SU-DHL-6 (cell line): Measurements from ENCODE around the gene SUPT3H.
"Not testable (repeated sequence)": the region's sequence is repeated elsewhere in the genome, so short reads cannot be mapped to it uniquely, and the experiment has no call there.

Source experiments
- H2AFZ ChIP-seq: fragments of 200-600 bp; sonication (generic); 2 replicates; pipeline ENCODE4 v1.6.1; 2014; ENCODE audit warnings: low read depth, mild to moderate bottlenecking, moderate library complexity, mixed read lengths, antibody characterized with exemption, low read length; ENCODE audit not compliant: severe bottlenecking
- H3F3A ChIP-seq: fragments of 200-600 bp; shearing (Covaris generic); 2 replicates; pipeline ENCODE4 v1.6.0; 2016; ENCODE audit warnings: antibody characterized with exemption, mild to moderate bottlenecking; ENCODE audit not compliant: insufficient read depth
- H3K27ac ChIP-seq: fragments of 200-600 bp; sonication (generic); 2 replicates; pipeline ENCODE4 v1.5.1; 2016; ENCODE audit warnings: low read depth, mild to moderate bottlenecking, low read length, moderate library complexity, mixed read lengths
- H3K27me3 ChIP-seq: fragments of 200-600 bp; sonication (generic), shearing (Covaris generic); 2 replicates; pipeline ENCODE4 v1.6.0; 2014; ENCODE audit warnings: mild to moderate bottlenecking, low read length
- H3K36me3 ChIP-seq: fragments of 200-600 bp; sonication (generic); 2 replicates; pipeline ENCODE4 v1.6.1; 2014; ENCODE audit warnings: mild to moderate bottlenecking, low read length, mixed read lengths
- H3K4me2 ChIP-seq: fragments of 300-600, 200-600 bp; shearing (Covaris generic), sonication (generic); 2 replicates; pipeline ENCODE4 v1.6.0; 2014; ENCODE audit warnings: low read length, low read depth, mild to moderate bottlenecking; ENCODE audit not compliant: poor library complexity, severe bottlenecking
- H3K4me3 ChIP-seq: fragments of 200-600 bp; sonication (generic); 2 replicates; pipeline ENCODE4 v1.5.1; 2014; ENCODE audit warnings: antibody characterized with exemption, low read length, mild to moderate bottlenecking, mixed read lengths; ENCODE audit not compliant: insufficient read depth, poor library complexity, severe bottlenecking
- H3K79me2 ChIP-seq: fragments of 200-600 bp; sonication (generic); 2 replicates; pipeline ENCODE4 v1.6.1; 2014; ENCODE audit warnings: mild to moderate bottlenecking, low read length, moderate library complexity; ENCODE audit not compliant: insufficient read depth
- H3K9ac ChIP-seq: fragments of 200-600 bp; sonication (generic); 2 replicates; pipeline ENCODE4 v1.7.0; 2014; ENCODE audit warnings: mild to moderate bottlenecking, low read length
- H3K9me2 ChIP-seq: fragments of 200-600 bp; sonication (generic); replicated peaks from 2 replicates; pipeline ENCODE4 v1.6.1; 2014; ENCODE audit warnings: low read length; ENCODE audit not compliant: insufficient read depth
- H3K9me3 ChIP-seq: fragments of 200-600 bp; sonication (generic); 2 replicates; pipeline ENCODE4 v1.6.1; 2014; ENCODE audit warnings: low read length, mixed read lengths; ENCODE audit not compliant: insufficient read depth
- H4K20me1 ChIP-seq: fragments of 200-600 bp; sonication (generic); 2 replicates; pipeline ENCODE4 v1.6.1; 2014; ENCODE audit warnings: low read depth, mild to moderate bottlenecking, antibody characterized with exemption, low read length, moderate library complexity, mixed read lengths
- CTCF ChIP-seq: fragments of 200-600 bp; sonication (generic); IDR thresholded peaks from one replicate; pipeline ENCODE4 v1.5.1; 2017; ENCODE audit warnings: antibody characterized with exemption, mild to moderate bottlenecking, low read length, moderate library complexity; ENCODE audit not compliant: insufficient read depth, poor library complexity, severe bottlenecking
- EZH2phosphoT487 ChIP-seq: fragments of 200-600 bp; sonication (generic), shearing (Covaris generic); conservative IDR thresholded peaks from 2 replicates; pipeline ENCODE4 v1.6.1; 2018; ENCODE audit warnings: mild to moderate bottlenecking, antibody characterized with exemption, low read length, moderate library complexity, mixed read lengths

The SUPT3H gene

GRCh38 chr6:45300736-45301135, 77.0 kb downstream of the SUPT3H start:
- H3K9ac ChIP-seq, result no peak overlapping the region
- no peaks in the 10 kb centered on the region for H3K9me2 ChIP-seq
- H3K9me3 ChIP-seq, result no peaks in the 10 kb centered on the region
- H3K4me2 ChIP-seq, result no peak overlapping the region
- H3K27ac ChIP-seq, result no peak overlapping the region
- H3K4me3 ChIP-seq, result no peak overlapping the region
- H3K27me3 ChIP-seq, result no peaks in the 10 kb centered on the region
- H4K20me1 ChIP-seq, result 0 out of 2 replicates have a peak, but pooled peaks cover 5% of the 10 kb centered on the region
- H3K79me2 ChIP-seq, result no peaks in the 10 kb centered on the region
- TF ChIP-seq CTCF (no peak), EZH2phosphoT487 (no peak)
- no peaks in the 10 kb centered on the region for H3F3A ChIP-seq
- H2AFZ ChIP-seq, result no peak overlapping the region
- H3K36me3 ChIP-seq, result no peaks in the 10 kb centered on the region

- Histone ChIP-seq H3K9ac (no peak overlapping the region), H3K9me3 (no peaks in the 10 kb centered on the region), H3K27me3 (no peaks in the 10 kb centered on the region), H3K4me2 (no peak overlapping the region), H3K4me3 (no peak overlapping the region), H4K20me1 (0 out of 2 replicates have a peak, but pooled peaks cover 5% of the 10 kb centered on the region), H3K27ac (no peak overlapping the region), H3F3A (no peaks in the 10 kb centered on the region), H3K9me2 (no peaks in the 10 kb centered on the region), H3K79me2 (no peaks in the 10 kb centered on the region), H2AFZ (no peak overlapping the region), H3K36me3 (no peaks in the 10 kb centered on the region)
- no peak for TF ChIP-seq EZH2phosphoT487
- TF ChIP-seq CTCF, result no peak
Measured at GRCh38 chr6:45299096-45299581, 78.6 kb downstream of the SUPT3H start.

- H3F3A ChIP-seq, result no peaks in the 10 kb centered on the region
- no peak overlapping the region for H2AFZ ChIP-seq
- H3K4me2 ChIP-seq, result no peak overlapping the region
- H3K36me3 ChIP-seq, result no peaks in the 10 kb centered on the region
- no peak for TF ChIP-seq EZH2phosphoT487
- no peak for TF ChIP-seq CTCF
- no peaks in the 10 kb centered on the region for H3K27me3 ChIP-seq
- H3K9me3 ChIP-seq, result no peaks in the 10 kb centered on the region
- H4K20me1 ChIP-seq, result 0 out of 2 replicates have a peak, but pooled peaks cover 5% of the 10 kb centered on the region
- no peak overlapping the region for H3K9ac ChIP-seq
- no peak overlapping the region for H3K27ac ChIP-seq
- H3K4me3 ChIP-seq, result no peak overlapping the region
- H3K9me2 ChIP-seq, result no peaks in the 10 kb centered on the region
- H3K79me2 ChIP-seq, result no peaks in the 10 kb centered on the region
Measured at GRCh38 chr6:45297320-45297719, 80.4 kb downstream of the SUPT3H start.

GRCh38 chr6:45294065-45294701, 83.6 kb downstream of the SUPT3H start:
- not testable (repeated sequence) for H3F3A ChIP-seq, H3K9me3 ChIP-seq, H3K4me3 ChIP-seq, H4K20me1 ChIP-seq, H3K79me2 ChIP-seq, H3K9me2 ChIP-seq, H2AFZ ChIP-seq, H3K4me2 ChIP-seq, H3K27me3 ChIP-seq, H3K27ac ChIP-seq, H3K9ac ChIP-seq, H3K36me3 ChIP-seq
